ENCODE measurements around the gene PLA2G4B.

PLA2G4B gene

GRCh38 chr15:41809121-41809520, 29.5 kb upstream of the PLA2G4B start:
- DNase-seq = no peak

GRCh38 chr15:41809526-41810220, 29.0 kb upstream of the PLA2G4B start:
- DNase-seq = no peak

GRCh38 chr15:41810651-41811431, 27.8 kb upstream of the PLA2G4B start:
- DNase-seq = no peak

GRCh38 chr15:41811432-41812195, 27.0 kb upstream of the PLA2G4B start:
- peak; percentile 72 for DNase-seq

GRCh38 chr15:41812820-41813375, 25.7 kb upstream of the PLA2G4B start:
- no peak for DNase-seq

GRCh38 chr15:41813426-41813825, 25.2 kb upstream of the PLA2G4B start:
- DNase-seq = no peak

GRCh38 chr15:41814534-41814933, 24.1 kb upstream of the PLA2G4B start:
- no peak for DNase-seq

GRCh38 chr15:41816788-41817187, 21.9 kb upstream of the PLA2G4B start:
- no peak for DNase-seq

GRCh38 chr15:41817327-41817726, 21.3 kb upstream of the PLA2G4B start:
- no peak for DNase-seq

- no peak for DNase-seq
Observed at GRCh38 chr15:41817781-41818180, 20.9 kb upstream of the PLA2G4B start.

- DNase-seq = no peak
Observed at GRCh38 chr15:41819455-41820050, 19.1 kb upstream of the PLA2G4B start.

GRCh38 chr15:41820791-41821423, 17.7 kb upstream of the PLA2G4B start:
- no peak for DNase-seq

GRCh38 chr15:41821831-41822230, 16.8 kb upstream of the PLA2G4B start:
- no peak for DNase-seq

- no peak for DNase-seq
Observed at GRCh38 chr15:41822471-41822870, 16.2 kb upstream of the PLA2G4B start.

GRCh38 chr15:41822957-41823356, 15.7 kb upstream of the PLA2G4B start:
- DNase-seq = no peak

GRCh38 chr15:41823502-41823901, 15.1 kb upstream of the PLA2G4B start:
- no peak for DNase-seq

- DNase-seq = no peak
Observed at GRCh38 chr15:41824062-41824745, 14.4 kb upstream of the PLA2G4B start.

GRCh38 chr15:41825145-41825544, 13.5 kb upstream of the PLA2G4B start:
- no peak for DNase-seq

- DNase-seq = no peak
Observed at GRCh38 chr15:41825572-41826535, 12.8 kb upstream of the PLA2G4B start.

- DNase-seq = no peak
Observed at GRCh38 chr15:41827290-41827879, 11.3 kb upstream of the PLA2G4B start.
